Activated naive CD4-positive, alpha-beta T cell treated with Interleukin-2 at 50 U/mL for 16 hours (primary cell): ENCODE measurements around the gene CDK5.
"Not testable (repeated sequence)": the region's sequence is repeated elsewhere in the genome, so short reads cannot be mapped to it uniquely, and the experiment has no call there.

ENCODE experiments used
- DNase-seq: peaks from one replicate; pipeline ENCODE4 v3.0.0-alpha.2; 2020

Gene CDK5

DNA sequence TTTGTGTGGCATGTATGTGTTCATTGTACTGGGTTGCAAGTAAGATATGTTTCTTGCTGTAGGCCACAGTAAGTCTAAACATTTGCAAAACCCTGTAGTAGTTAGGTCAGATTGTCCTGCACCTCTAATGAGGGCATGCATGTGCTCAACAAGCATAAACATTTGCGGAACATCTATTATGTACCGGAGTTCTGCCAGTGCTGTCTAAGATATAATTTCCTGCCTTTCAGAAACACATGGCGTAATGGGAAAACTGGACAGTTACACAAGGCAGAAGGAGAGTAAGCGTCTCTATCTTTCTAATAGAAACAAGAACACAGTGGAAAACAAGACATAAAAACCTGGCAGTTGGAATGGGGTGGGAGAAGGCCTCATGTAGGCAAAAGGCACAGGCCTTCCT, 26.7 kb downstream of the CDK5 start:
- DNase-seq = no peak

DNA sequence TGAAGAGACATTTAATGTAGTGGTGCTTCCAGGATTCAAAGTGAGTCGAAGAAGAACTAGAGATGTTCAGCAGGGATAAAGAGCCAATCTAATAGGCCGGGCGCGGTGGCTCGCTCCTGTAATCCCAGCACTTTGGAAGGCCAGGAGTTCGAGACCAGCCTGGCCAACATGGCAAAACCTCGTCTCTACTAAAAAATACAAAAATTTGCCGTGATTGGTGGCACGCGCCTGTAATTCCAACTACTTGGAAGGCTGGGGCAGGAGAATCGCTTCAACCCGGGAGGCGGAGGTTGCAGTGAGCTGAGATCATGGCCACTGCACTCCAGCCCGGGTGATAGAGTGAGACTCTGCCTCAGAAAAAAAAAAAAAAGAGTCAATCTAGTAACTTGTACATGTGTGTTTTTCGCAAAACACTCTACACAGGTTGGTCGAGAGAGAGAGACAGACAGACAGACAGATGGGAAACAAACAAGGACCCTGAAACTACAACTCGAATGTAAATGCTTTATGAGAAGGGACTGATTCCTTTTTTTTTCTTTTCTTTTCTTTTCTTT, 28.7 kb downstream of the CDK5 start:
- no peak for DNase-seq

DNA sequence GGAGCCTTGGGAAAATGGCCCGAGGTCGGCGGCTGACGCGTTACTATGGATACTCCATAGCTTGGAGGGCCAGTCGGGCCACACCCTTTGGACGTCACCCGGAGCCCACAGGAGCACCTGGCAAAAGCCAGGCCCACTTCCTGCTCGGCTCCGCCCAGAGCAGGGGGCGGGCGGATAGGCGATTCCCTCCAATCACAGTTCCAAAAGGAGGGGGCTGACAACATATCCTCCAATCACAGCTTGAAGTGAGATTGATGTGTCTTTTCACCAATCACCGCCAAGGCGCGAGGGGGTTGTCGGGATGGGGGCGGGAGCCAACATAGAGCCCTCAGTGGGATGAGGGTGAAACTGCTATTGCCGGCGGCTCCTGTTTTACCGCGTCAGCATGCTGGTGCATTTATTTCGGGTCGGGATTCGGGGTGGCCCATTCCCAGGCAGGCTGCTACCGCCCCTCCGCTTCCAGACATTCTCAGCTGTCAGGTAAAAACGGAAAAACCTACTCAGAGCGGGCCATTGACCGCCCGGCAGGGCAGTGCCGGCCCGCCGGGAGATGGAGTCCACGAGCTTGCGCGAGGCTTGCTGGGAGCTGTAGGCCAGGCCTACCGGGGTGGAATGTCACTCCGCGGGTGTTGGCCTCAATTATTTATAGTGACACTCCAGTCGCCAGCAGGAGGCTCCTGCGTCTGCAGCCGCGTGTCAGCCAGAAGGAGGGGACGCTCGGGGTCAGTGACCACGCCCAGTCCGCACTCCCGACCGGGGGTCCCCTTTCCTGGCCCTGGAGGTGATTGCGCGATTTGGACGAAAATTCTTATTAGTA, 29.4 kb downstream of the CDK5 start, which contains the start of gene ABCB8:
TSS of gene ABCB8 (plus strand) at position 320 of the 817 bp plus-strand sequence. CDS start at position 386, 66 bp downstream.
- DNase-seq = peak; percentile 98

DNA sequence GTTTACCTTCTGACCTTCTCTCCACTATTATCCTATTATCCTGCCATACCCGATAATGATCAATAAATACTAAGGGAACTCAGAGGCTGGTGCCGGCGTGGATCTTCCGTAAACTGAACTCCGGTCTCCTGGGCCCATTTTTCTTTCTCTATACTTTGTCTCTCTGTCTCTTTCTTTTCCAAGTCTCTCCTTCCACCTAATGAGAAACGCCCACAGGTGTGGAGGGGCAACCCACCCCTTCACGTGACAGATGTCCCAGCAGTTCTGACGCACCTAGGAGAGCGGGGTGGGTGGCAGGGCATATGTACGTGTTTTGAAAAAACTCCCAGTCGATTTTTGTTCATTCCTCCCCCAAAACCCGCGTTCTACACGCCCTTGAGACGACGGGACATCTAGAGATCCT, 30.0 kb downstream of the CDK5 start:
- not testable (repeated sequence) for DNase-seq

DNA sequence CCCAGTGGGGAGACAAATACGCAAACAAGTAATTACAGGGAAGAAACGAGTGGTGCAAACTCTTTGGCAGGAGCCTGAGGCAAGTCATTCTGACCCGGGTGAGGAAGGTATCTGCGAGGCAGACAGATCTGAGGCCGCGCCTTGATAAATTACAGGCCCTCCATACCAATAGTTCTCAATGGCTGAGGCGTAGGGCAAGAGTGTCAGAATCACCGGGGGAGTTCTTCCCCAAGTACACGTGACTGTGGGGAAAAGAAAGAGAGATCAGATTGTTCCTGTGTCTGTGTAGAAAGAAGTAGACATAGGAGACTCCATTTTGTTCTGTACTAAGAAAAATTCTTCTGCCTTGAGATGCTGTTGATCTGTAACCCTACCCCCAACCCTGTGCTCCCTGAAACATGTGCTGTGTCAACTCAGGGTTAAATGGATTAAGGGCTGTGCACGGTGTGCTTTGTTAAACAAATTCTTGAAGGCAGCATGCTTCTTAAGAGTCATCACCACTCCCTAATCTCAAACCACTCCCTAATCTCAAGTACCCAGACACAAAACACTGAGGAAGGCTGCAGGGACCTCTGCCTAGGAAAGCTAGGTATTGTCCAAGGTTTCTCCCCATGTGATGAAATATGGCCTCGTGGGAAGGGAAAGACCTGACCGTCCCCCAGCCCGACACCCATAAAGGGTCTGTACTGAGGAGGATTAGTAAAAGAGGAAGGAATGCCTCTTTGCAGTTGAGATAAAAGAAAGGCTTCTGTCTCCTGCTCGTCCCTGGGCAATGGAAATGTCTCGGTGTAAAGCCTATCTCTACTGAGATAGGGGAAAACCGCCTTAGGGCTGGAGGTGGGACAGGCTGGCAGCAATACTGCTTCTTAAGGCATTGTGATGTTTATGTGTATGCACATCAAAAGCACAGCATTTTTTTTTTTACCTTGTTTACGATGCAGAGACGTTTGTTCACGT, 30.6 kb downstream of the CDK5 start:
- DNase-seq = not testable (repeated sequence)

DNA sequence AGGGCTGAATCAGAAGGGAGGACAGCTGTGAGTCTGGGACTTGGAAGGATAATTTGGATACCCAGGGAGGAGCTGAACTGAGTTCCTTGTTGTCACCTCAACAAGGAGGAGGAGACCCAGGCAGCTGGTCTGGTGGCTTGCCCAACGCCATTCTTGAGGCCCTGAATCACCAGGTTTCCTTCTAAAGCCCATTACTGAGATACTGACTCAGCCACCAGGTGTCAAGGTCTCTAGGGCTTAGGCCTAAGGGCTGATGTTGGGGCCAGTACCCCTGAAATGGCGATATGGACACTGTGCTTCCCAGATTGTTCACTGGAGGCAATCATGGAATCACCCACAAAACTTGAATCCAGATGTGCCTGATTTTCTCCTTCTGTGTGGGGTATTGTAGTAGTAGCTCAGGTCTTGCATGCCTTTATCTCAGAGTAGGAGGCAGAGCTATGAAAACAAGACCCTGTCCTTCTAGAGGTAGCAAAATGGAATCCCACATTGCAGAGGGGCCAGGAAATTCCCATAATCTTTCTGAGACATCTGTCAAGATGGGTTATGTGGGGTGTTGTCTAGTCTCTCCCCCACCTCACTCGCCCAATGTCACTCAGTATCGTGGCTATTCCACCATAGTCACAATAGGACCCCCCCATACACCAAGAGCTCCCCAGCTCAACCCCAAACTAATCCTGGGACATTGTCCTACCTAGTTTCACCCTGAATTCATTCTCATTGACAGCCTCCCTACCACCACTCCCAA, 31.6 kb downstream of the CDK5 start:
- no peak for DNase-seq

DNA sequence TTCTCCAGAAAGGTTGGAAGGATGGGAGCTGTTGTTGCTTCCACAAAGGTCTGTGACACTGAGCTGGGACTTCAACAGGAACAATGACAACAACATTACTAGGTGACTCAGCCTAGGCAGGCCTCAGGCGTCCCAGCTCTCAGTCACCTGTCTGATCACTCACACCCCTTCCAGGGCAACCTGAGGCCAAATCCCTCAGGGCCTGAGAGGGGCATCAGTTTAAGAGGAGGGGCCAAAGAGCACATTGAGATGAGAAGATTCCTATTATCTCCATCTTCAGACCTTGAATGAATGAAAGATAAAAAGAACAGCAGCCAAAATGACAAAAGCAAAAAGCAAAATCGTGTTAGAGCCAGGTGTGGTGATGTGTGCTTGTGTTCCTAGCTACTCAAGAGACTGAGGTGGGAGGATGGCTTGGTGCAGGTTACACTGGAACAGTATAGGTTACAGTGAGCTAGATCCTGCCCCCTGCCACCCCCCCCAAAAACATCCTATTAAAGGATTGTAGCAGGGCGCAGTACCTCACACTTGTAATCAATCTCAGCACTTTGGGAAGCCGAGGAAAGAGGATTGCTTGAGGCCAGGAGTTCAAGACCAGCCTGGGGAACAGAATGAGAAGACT, 33.2 kb downstream of the CDK5 start, which contains the start of gene ATG9B:
TSS of gene ATG9B (minus strand) at position 60 of the 622 bp plus-strand sequence. CDS start 71 bp downstream, outside the sequence.
- DNase-seq = no peak

DNA sequence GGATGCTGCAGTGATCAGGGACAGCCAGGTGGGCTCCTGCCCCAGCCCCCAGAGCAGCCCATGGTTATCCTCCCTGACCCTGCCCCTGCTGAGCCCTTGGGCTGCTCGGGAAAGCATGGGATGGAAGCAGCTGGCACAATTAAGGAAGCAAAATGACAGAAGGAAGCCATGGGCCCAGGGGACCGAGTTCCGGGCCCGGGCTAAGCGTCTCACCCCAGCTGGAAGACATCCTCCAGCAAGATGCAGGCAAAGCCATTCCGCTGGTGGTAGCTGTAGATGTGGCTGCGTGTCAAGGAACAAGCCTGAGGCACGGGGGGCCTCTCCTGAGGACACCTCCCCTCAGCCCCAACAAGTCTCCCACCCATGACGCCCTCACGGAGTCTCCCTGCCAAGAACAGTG, 34.5 kb downstream of the CDK5 start:
- DNase-seq = no peak

DNA sequence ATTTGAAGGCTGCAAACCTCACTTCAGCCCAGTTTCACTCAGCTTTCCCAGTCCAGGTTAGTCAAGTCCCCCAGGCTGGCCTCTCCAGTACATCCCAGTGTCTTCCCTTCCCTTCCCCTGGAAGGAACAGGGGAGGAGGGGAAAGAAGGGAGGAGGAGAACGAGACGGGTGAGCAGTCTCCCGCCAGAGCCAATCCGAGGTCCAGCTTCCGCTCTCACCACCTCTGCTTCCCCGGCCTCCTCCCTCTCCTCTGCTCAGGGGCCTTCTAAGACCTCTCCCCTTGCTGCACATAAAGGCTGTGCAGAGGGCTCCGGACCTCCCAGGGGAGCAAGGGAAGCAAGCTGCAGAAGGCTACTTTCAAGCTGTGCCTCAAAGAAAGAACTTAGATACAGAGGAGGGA, 37.5 kb downstream of the CDK5 start:
- no peak for DNase-seq

DNA sequence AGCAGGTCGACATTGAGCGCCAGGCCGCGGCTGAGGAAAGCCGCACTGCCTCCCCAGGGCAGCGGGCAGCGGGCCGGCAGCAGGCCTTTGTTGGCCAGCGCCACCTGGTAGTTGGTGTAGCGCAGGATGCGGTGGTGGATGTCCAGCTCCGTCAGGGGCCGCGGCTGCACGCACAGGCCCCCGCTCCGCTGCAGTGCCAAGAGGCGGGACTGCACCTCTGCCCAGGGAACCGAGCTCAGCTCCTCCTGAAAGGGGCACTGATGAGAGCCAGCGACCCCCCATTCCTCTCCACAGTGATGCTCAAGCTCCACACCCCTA, 38.6 kb downstream of the CDK5 start:
- no peak for DNase-seq

DNA sequence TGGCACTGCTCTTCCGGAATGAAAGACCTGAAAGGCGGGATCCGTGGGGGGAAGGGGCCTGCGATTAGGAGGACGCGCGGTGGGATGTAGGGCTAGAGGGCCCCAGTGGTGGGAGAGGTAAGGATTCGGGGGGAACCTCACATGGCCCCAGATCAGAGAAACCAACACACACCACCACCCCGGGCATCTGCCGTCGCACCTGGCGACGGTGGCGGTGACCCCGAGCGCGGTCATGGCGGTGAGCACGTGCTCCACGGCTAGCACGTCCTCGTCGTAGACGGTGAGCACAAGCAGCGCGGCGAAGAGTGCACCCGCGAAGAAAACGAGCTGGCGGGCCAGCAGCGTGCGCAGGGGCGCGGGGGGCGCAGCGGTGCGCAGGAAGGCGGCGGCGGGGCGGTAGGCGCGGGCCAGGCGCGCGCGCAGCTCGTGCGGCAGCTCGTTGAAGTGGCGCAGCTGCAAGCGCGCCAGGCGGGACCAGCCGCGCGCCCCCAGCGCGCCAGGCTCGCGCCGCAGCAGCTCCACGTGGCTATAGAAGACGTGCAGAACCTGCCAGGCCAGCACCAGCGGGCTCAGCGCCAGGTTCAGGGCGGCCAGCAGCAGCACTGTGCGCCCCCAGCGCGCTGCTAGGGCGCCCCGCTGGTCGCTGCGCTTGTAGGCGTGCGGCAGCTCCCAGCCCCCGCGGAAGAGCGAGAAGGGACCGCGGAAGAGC, 39.1 kb downstream of the CDK5 start:
- peak; percentile 48 for DNase-seq

DNA sequence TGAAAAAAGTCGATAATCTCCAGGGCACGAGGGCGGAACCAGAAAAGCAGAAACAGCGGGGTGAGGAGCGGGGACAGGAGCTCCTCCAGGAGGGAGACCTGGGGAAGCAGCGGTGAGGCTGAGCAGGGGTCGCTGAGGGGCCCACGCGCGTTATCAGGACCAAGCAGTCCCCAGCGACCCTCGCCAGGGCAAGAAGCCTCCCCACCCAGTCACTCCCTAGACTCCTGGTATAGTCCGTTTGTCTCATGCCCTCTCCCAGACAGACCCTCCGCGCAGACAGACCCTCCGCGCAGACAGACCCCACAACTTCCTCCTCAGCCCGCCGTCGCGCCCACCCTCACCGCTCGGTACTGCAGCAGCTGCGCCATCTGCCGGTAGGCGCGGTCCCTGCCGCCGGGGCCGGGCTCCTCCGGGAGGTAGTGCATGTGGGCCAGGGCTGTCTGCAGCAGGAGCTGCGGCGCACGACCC, 39.7 kb downstream of the CDK5 start:
- peak; percentile 85 for DNase-seq

DNA sequence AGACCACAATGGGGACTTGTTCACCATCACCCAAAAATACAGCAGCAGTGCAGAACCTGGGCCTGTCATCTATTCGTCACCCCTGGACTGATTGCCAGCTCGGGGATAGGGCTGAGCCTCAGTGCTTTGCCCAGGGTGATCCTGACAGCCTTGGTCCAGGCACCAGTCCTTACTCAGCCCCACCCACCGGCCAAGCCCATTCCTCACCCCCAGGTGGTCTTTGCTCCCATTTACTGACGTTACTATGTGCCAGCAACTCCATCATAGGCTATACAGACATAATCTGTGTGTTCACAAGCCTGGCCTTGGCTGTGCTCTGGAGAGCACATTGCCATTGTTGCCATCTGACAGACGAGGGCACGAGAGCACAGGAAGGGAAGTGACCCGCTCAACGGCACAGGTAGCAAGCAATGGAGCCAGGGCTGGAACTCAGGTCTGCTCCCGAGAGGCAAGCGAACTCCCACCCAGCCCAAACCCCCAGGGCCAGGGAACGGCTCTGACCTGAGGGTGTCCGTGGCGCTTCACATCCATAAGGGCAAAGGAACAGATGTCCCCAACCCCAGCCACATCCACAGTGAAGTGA, 40.2 kb downstream of the CDK5 start:
- no peak for DNase-seq

DNA sequence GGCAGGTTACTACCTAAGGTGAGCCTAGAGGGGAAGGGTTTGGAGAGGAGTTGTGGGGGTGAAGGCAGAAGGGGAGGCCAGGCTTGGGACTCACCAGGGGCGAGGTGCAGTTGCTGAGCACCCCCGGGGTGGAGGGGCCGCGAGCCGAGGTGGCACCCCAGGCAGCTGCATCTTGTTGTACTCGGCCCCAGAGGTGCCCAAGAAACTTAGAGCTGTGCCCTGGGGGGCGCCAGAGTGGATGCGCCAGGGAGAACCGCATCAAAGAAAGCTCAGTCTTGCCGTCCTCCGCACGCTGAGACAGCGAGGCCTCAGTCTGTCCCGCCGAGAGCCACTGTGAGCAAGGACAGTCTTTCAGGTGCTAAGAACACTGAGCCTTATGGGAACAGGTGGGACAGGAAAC, 40.8 kb downstream of the CDK5 start:
- DNase-seq = no peak

DNA sequence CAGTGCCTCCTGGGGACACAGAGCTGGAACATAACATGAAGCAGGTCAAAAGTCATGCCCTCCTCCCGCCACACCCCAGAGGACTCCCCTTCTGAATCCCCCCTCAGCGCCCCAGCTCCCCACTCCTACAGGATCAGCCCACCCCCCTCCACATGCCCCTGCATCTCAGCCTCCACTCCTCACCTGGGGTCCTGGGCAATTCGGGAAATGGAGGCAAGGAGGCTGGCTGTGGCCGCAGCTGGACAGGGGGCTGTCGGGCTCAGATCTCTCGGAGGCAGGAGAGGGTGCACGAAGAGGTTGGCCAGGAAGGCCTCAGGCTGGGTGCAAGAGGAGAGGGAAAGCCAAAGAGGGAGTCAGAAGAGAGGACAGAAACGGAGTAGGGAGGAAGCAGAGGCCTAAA, 41.2 kb downstream of the CDK5 start:
- no peak for DNase-seq

DNA sequence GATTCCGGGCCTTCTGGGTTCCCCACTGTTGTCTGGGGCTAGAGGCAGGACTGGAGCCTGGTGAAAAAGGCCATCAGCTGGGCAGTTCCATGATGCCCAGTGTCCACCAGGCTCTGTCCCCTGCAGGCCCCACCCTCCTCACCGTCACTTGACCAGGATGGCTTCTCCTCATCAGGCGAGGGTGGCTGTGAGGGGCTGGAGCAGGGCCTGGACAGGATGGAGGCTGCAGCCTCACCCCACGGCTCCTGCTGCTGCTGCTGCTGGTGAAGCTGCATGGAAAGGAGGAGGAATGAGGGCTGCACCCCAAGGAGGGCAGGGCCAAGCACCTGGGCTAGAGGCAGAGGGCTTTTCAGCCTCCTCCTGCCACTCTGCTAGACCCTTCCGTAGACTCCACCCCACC, 41.7 kb downstream of the CDK5 start:
- DNase-seq = no peak

DNA sequence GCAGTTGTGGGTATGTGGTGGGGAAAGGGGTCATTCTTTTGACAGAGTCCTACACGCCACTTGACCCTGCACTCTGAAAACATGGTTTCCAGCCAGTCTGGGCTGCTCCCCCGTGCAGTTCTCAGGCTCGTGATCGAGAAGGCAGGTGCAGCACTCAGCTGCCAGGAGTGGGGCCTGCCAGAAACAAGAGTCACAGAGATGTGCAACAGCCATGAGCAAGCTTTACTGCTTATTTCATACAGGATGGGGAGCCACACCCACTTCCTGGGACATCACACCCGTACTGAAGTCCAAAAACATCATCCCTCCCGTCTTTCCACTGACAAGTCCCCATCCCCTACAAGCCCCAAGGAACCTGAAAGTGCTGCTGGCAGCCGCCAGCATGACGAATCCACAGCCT, 42.7 kb downstream of the CDK5 start:
- DNase-seq = no peak

DNA sequence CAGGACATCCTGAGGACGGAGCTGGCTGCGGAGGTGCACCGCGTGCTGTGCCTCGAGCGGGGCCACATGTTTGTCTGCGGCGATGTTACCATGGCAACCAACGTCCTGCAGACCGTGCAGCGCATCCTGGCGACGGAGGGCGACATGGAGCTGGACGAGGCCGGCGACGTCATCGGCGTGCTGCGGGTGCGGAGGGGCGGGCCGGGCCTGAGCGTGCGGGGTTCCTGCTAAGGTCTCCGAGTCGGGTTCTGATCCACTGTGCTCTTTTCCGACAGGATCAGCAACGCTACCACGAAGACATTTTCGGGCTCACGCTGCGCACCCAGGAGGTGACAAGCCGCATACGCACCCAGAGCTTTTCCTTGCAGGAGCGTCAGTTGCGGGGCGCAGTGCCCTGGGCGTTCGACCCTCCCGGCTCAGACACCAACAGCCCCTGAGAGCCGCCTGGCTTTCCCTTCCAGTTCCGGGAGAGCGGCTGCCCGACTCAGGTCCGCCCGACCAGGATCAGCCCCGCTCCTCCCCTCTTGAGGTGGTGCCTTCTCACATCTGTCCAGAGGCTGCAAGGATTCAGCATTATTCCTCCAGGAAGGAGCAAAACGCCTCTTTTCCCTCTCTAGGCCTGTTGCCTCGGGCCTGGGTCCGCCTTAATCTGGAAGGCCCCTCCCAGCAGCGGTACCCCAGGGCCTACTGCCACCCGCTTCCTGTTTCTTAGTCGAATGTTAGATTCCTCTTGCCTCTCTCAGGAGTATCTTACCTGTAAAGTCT, 43.8 kb downstream of the CDK5 start:
- DNase-seq = peak; percentile 86

DNA sequence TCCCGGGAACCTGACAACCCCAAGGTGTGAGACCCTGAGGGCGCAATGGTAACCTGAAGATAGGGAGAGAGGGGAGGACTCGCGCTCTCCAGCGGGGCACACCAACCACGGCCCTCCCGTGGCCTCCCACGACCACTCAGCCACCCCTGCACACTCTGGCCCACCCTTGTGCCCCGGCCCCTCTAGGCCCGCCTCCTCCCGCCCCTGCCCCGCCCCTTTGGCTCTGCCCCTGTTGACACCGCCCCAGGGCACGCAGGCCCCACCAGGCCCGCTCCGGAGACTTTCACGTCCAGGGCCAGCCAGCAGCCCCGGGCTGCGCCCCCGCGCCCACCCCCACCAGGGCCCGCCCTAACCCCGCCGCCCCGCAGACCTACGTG, 44.4 kb downstream of the CDK5 start:
- no peak for DNase-seq

DNA sequence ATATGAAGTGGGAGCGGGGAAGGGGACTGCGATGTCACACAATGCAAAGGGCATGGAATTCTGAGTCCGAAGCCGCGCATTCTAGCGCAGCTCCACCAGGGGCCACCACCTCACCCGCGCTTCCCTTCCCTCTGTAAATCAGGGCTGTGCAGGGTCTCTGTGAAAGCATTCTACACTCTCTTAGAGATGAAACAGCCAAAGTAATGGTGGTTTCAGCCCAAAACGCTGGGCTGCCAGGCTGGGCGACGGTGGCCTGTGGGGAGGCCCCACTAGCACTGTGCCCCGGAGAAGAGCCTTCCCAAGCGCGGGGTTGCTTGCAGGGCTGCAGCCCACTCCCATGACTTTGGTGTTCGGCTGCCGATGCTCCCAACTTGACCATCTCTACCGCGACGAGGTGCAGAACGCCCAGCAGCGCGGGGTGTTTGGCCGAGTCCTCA, 44.8 kb downstream of the CDK5 start:
- no peak for DNase-seq
